GM18508 (cell line): ENCODE results near the gene AGTR2.
"Not testable (repeated sequence)": the region's sequence is repeated elsewhere in the genome, so short reads cannot be mapped to it uniquely, and the experiment has no call there.

Source experiments
- ATAC-seq: cut with Tn5 transposase; IDR thresholded peaks from one replicate; pipeline ENCODE4 v1.9.1; 2021; ENCODE audit warnings: moderate number of reproducible peaks; ENCODE audit not compliant: insufficient read depth, unreplicated experiment

AGTR2 gene

DNA sequence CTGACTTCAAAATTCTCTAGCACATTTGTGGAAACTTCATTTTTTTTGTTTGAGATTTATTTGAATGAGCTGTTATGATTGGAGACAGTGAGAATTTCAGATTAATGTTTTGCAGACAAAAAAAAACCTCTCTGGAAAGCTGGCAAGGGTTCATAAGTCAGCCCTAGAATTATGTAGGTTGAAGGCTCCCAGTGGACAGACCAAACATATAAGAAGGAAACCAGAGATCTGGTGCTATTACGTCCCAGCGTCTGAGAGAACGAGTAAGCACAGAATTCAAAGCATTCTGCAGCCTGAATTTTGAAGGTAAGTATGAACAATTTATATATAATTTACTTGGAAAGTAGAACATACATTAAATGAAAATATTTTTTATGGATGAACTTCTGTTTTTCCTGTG is at the start of gene AGTR2:
AGTR2 (plus strand) TSS at position 234 of the 400 bp plus-strand sequence. CDS start 1,537 bp downstream, outside the sequence.
- no peak for ATAC-seq

DNA sequence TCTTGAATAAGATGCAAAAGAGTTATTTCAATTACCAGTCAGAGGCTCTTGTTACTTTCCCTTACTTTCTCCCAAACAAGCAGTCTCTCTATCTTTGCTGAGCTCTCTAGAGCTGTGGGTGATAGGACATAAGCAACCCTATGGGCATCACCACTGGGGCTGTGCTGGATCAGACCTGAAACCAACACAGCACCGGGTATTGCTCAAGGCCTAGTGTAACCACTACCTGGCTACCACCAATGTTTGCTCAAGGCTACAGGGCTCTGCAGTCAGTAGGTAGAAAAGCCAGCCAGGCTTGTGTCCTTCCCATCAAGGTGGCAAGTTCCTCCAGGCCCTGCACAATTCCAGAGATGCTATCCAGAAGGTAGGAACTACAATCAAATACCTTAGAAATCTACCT is 35.3 kb upstream of the AGTR2 start:
- no peak for ATAC-seq

- not testable (repeated sequence) for ATAC-seq
Measured at GRCh38 chrX:116141270-116141669, 29.3 kb upstream of the AGTR2 start.

GRCh38 chrX:116142976-116143375 is 27.6 kb upstream of the AGTR2 start:
- ATAC-seq, result no peak

GRCh38 chrX:116172976-116173375 is 2.4 kb downstream of the AGTR2 start:
- ATAC-seq, result no peak

DNA sequence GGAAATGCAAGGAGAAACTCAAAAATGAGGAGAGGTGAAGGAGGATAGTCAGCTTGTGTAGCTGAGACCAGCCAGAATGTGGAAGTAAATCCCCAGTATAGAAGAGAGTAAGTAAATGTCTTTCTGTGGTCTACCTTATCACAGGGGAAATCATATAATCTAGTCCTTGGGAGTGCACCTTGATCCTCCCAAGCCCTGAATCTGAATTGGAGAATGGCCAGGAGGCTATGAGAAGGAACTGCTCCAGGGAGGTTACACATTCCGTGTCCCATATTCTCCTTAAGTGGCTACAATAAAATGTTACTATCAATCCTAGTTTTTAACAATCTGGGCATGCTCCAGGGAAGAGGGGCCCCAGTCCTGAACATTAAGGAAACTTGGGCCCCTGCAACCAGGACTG is 10.8 kb downstream of the AGTR2 start:
- ATAC-seq, result no peak

- no peak for ATAC-seq
Measured at GRCh38 chrX:116185163-116185562, 14.6 kb downstream of the AGTR2 start.

- no peak for ATAC-seq
Measured at GRCh38 chrX:116194649-116195048, 24.1 kb downstream of the AGTR2 start.

- ATAC-seq, result no peak
Measured at GRCh38 chrX:116198235-116198634, 27.7 kb downstream of the AGTR2 start.

GRCh38 chrX:116198810-116199209 is 28.3 kb downstream of the AGTR2 start:
- no peak for ATAC-seq

DNA sequence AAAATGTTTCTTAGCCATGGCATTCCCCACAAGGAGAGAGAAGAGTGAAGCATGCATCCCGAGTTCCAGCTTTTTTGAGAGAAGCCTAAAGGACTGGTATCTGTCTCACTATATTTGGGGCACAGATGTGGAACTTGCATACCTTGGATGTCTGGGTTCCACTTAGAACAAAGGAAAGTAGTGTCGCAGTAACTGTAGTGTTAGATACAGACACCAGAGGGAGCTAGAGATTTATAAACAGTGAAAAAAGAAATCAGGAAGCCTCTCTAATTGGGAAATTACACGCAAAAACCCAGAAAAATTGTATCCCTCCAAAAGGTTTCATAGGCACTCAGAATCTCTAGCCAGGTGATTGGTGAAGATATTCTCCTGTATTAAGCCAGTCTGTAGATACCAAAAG is 34.4 kb downstream of the AGTR2 start:
- ATAC-seq, result no peak

- ATAC-seq, result no peak
Measured at GRCh38 chrX:116213262-116213661, 42.7 kb downstream of the AGTR2 start.

GRCh38 chrX:116217080-116217479 is 46.5 kb downstream of the AGTR2 start:
- not testable (repeated sequence) for ATAC-seq
